Sigmoid colon (tissue), 7 donors: ENCODE measurements around the gene ASIC3. TPM values are rescaled to one million over a fixed set of nuclear protein-coding genes. Genes with fewer than 3 reads are reported as not detected.
"Not testable (repeated sequence)": the region's sequence is repeated elsewhere in the genome, so short reads cannot be mapped to it uniquely, and the experiment has no call there.

Source experiments
- DNase-seq: peaks from one replicate; pipeline ENCODE4 v3.0.0-alpha.2; 2019
- H3K27ac ChIP-seq, 4 donors: fragments of 200-600 bp; sonication (generic); one replicate each; pipeline ENCODE4 v1.5.1; 2016 to 2019; ENCODE audit warnings: mild to moderate bottlenecking in 1 of 4
- H3K27me3 ChIP-seq, 3 donors: fragments of 200-600 bp; sonication (generic); one replicate each; pipeline ENCODE4 v1.5.1; 2019; ENCODE audit warnings: mild to moderate bottlenecking in 1 of 3
- H3K36me3 ChIP-seq, 4 donors: fragments of 200-600 bp; sonication (generic); one replicate each; pipeline ENCODE4 v1.5.1; 2016 to 2019
- H3K4me1 ChIP-seq, 4 donors: fragments of 200-600 bp; sonication (generic); one replicate each; pipeline ENCODE4 v1.5.1; 2017 to 2019
- H3K4me3 ChIP-seq, 4 donors: fragments of 200-600 bp; sonication (generic); one replicate each; pipeline ENCODE4 v1.5.1; 2017 to 2019; ENCODE audit warnings: mild to moderate bottlenecking in 2 of 4, moderate library complexity in 1 of 4
- H3K9me3 ChIP-seq, 4 donors: fragments of 200-600 bp in 3 of 4; sonication (generic) in 3 of 4; one replicate each; pipeline versions ENCODE4 v1.5.1 to v1.6.1; 2013 to 2019
- EP300 ChIP-seq, 4 donors: sonication (generic); formaldehyde crosslinking; IDR thresholded peaks; one replicate each; pipeline ENCODE4 v1.6.1; 2017; ENCODE audit warnings: antibody characterized with exemption in 4 of 4
- POLR2A ChIP-seq, 2 donors: fragments of 450-650 bp; IDR thresholded peaks; one replicate each; pipeline ENCODE4 v1.6.1; 2016; ENCODE audit warnings: antibody characterized with exemption in 2 of 2, mild to moderate bottlenecking in 2 of 2, moderate library complexity in 2 of 2
- POLR2AphosphoS5 ChIP-seq, 4 donors: sonication (generic); formaldehyde crosslinking; IDR thresholded peaks; one replicate each; pipeline ENCODE4 v1.6.1; 2017; ENCODE audit warnings: antibody characterized with exemption in 4 of 4
- WGBS, 2 donors: extraction: QIAGEN DNeasy Blood & Tissue Kit; methylation state at CpG; one replicate each; pipeline ENCODE4 v1.1.7; 2013; 5-methylcytosine and 5-hydroxymethylcytosine counted together
- intact Hi-C: fragments of 100-400 bp; cut with DNase I; formaldehyde crosslinking; loops from one replicate; pipeline ENCODE4 v1.15.1; 2023
- polyA plus RNA-seq, 3 donors: library from polyadenylated mRNA; stranded (reverse); fragments of 200-250 nt; gene quantifications; one replicate each; pipeline ENCODE4 v1.2.3, GENCODE V29; 2013
- total RNA-seq, 4 donors: library from RNA; depleted of rRNA; stranded (reverse); fragments of >200 nt; gene quantifications; one replicate each; pipeline ENCODE4 v1.1.0, GENCODE V29; 2016
- TF ChIP-seq, protein P1 (sequence below), 4 experiments: fragments of 450-650 bp in 3 of 4; fragments of 200-600 bp in 1 of 4; IDR thresholded peaks; one replicate each; pipeline ENCODE4 v1.5.1; 2016 to 2019; ENCODE audit warnings: antibody characterized with exemption in 4 of 4, mild to moderate bottlenecking in 3 of 4, moderate library complexity in 2 of 4
- donor health status: healthy with polysubstance abuse.
- donor health status: Bipolar disorder and iron deficiency.
- donor health status: healthy.

ASIC3 gene
- total and polyA plus RNA-seq, 7 donors: 0.46 to 8.6 (median 3.1) TPM

- H3K27ac ChIP-seq: no peak overlapping the region
- TF ChIP-seq EP300 (IDR thresholded peaks at IDR 0.05): no peak
- TF ChIP-seq POLR2A (IDR thresholded peaks at IDR 0.05): no peak
- TF ChIP-seq, protein P1, sequence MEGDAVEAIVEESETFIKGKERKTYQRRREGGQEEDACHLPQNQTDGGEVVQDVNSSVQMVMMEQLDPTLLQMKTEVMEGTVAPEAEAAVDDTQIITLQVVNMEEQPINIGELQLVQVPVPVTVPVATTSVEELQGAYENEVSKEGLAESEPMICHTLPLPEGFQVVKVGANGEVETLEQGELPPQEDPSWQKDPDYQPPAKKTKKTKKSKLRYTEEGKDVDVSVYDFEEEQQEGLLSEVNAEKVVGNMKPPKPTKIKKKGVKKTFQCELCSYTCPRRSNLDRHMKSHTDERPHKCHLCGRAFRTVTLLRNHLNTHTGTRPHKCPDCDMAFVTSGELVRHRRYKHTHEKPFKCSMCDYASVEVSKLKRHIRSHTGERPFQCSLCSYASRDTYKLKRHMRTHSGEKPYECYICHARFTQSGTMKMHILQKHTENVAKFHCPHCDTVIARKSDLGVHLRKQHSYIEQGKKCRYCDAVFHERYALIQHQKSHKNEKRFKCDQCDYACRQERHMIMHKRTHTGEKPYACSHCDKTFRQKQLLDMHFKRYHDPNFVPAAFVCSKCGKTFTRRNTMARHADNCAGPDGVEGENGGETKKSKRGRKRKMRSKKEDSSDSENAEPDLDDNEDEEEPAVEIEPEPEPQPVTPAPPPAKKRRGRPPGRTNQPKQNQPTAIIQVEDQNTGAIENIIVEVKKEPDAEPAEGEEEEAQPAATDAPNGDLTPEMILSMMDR (IDR thresholded peaks at IDR 0.05): no peak
- TF ChIP-seq POLR2AphosphoS5 (IDR thresholded peaks at IDR 0.05): no peak
- H3K27me3 ChIP-seq: peaks cover 20 to 65% (median 51%) of the 10 kb centered on the region in 3 donors
- peaks cover 0 to 26% (median 15%) of the 10 kb centered on the region in 4 donors for H3K4me1 ChIP-seq
- WGBS, 2 donors: 44 to 79% methylated on average over 18 of the region's 18 CpGs
- no peak overlapping the region for H3K4me3 ChIP-seq
- DNase-seq: no peak
- no peaks in the 10 kb centered on the region for H3K36me3 ChIP-seq
- intact Hi-C loops: no loop called here
- H3K9me3 ChIP-seq: no peaks in the 10 kb centered on the region
Observed at GRCh38 chr7:151010307-151011096, 37.8 kb upstream of the ASIC3 start.

- 62 to 65% methylated on average over 1 of the region's 1 CpG for WGBS, 2 donors
- no peaks in the 10 kb centered on the region for H3K36me3 ChIP-seq
- no peaks in the 10 kb centered on the region for H3K9me3 ChIP-seq
- no peak overlapping the region for H3K4me3 ChIP-seq
- peaks cover 20 to 70% (median 56%) of the 10 kb centered on the region in 3 donors for H3K27me3 ChIP-seq
- H3K27ac ChIP-seq: no peak overlapping the region
- no peak for DNase-seq
- intact Hi-C loops: no loop called here
- H3K4me1 ChIP-seq: peaks cover 0 to 26% (median 15%) of the 10 kb centered on the region in 4 donors
- no peak for TF ChIP-seq EP300 (IDR thresholded peaks at IDR 0.05)
- TF ChIP-seq, protein P1 (IDR thresholded peaks at IDR 0.05): no peak
- TF ChIP-seq POLR2AphosphoS5 (IDR thresholded peaks at IDR 0.05): no peak
- TF ChIP-seq POLR2A (IDR thresholded peaks at IDR 0.05): no peak
Observed at GRCh38 chr7:151011097-151011409, 37.3 kb upstream of the ASIC3 start.

DNA sequence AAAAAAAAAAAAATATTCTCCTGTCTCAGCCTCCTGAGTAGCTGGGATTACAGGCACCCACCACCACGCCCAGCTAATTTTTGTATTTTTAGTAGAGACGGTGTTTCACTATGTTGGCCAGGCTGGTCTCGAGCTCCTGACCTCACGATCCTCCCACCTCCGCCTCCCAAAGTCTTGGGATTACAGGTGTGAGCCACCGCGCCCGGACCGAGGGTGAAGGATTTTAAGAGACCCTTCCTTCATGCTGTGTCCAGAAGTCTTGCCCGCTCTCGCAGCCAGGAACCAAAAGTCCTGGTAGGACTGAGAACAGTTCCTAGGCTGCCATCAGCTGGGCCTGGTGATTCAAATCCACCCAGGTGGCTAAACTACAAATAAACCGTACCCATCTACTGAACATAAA, 36.7 kb upstream of the ASIC3 start:
- H3K27me3 ChIP-seq: peaks cover 20 to 76% (median 62%) of the 10 kb centered on the region in 3 donors
- DNase-seq, H3K27ac ChIP-seq, intact Hi-C loops, H3K4me3 ChIP-seq, H3K9me3 ChIP-seq, H3K36me3 ChIP-seq: not testable (repeated sequence)
- peaks cover 0 to 26% (median 15%) of the 10 kb centered on the region in 4 donors for H3K4me1 ChIP-seq
- 84 to 91% methylated on average over 12 of the region's 12 CpGs for WGBS, 2 donors

DNA sequence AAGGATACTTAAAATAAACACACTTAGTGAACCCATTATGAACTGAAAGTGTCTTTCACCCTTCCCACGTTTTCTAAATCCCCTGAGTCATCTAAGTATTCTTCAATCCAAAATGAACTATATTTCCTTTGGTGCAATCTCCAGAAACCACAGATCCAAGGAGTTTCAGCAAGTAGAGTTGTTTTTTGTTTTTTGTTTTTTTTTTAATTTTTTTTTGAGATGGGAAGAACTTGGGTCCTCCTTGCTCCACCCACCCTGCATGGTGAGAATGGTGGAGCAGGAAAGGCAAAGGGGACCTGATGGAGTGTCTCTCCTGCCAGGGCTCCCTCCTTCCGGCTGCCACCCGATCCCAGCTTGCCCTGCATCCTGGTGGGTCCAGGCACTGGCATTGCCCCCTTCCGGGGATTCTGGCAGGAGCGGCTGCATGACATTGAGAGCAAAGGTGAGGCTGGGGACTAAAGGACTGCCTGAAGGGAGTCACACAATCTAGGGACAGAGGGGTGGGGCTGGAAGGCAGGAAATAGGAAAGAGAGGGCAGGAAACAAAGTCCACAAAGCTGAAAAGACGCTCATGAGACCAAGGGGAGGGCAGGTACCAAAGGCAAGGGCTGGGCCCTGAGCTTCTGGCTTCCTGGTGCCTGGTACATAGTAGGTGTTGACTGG, 36.2 kb upstream of the ASIC3 start:
- Histone ChIP-seq H3K4me1 (peaks cover 0 to 26% (median 15%) of the 10 kb centered on the region in 4 donors), H3K27ac (no peak overlapping the region), H3K4me3 (no peak overlapping the region), H3K36me3 (no peaks in the 10 kb centered on the region), H3K27me3 (peaks cover 22 to 81% (median 67%) of the 10 kb centered on the region in 3 donors), H3K9me3 (no peaks in the 10 kb centered on the region)
- intact Hi-C loops: no loop called here
- TF ChIP-seq, protein P1 (IDR thresholded peaks at IDR 0.05): no peak
- TF ChIP-seq POLR2AphosphoS5 (IDR thresholded peaks at IDR 0.05): no peak
- no peak for TF ChIP-seq POLR2A (IDR thresholded peaks at IDR 0.05)
- no peak for TF ChIP-seq EP300 (IDR thresholded peaks at IDR 0.05)
- 29 to 65% methylated on average over 6 of the region's 6 CpGs for WGBS, 2 donors
- no peak for DNase-seq

DNA sequence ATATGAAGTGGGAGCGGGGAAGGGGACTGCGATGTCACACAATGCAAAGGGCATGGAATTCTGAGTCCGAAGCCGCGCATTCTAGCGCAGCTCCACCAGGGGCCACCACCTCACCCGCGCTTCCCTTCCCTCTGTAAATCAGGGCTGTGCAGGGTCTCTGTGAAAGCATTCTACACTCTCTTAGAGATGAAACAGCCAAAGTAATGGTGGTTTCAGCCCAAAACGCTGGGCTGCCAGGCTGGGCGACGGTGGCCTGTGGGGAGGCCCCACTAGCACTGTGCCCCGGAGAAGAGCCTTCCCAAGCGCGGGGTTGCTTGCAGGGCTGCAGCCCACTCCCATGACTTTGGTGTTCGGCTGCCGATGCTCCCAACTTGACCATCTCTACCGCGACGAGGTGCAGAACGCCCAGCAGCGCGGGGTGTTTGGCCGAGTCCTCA, 35.4 kb upstream of the ASIC3 start:
- WGBS, 2 donors: 45 to 80% methylated on average over 23 of the region's 23 CpGs
- intact Hi-C loops: no loop called here
- Histone ChIP-seq H3K4me1 (peaks cover 0 to 30% (median 19%) of the 10 kb centered on the region in 4 donors), H3K27me3 (peaks cover 26 to 89% (median 75%) of the 10 kb centered on the region in 3 donors), H3K4me3 (no peak overlapping the region), H3K9me3 (no peaks in the 10 kb centered on the region), H3K27ac (no peak overlapping the region), H3K36me3 (no peaks in the 10 kb centered on the region)
- TF ChIP-seq POLR2AphosphoS5 (IDR thresholded peaks at IDR 0.05) (no peak), EP300 (IDR thresholded peaks at IDR 0.05) (no peak), POLR2A (IDR thresholded peaks at IDR 0.05) (no peak)
- TF ChIP-seq, protein P1 (IDR thresholded peaks at IDR 0.05): peak in 2 of 4 experiments; percentile 22 to 26
- DNase-seq: peak; percentile 63
